NCI-H2171 (cell line): ENCODE data around the gene MAP4K5.
A peak's percentile ranks its signal among the peaks of the same experiment; 100 is the strongest.

ENCODE experiments used
- DNase-seq: peaks from one replicate; lab custom pipeline; 2025; lab: John Stamatoyannopoulos, UW

Gene MAP4K5

GRCh38 chr14:50476134-50476533 is 56.2 kb downstream of the MAP4K5 start:
- no peak for DNase-seq

- DNase-seq: no peak
These were observed 56.9 kb downstream of the MAP4K5 start for GRCh38 chr14:50475460-50475859.

GRCh38 chr14:50471838-50472465 is 60.4 kb downstream of the MAP4K5 start:
- DNase-seq: no peak

GRCh38 chr14:50469982-50470381 is 62.4 kb downstream of the MAP4K5 start:
- no peak for DNase-seq

- no peak for DNase-seq
These were observed 70.3 kb downstream of the MAP4K5 start for GRCh38 chr14:50462111-50462510.

- no peak for DNase-seq
These were observed 78.5 kb downstream of the MAP4K5 start for GRCh38 chr14:50453869-50454268.

- DNase-seq: no peak
These were observed 79.2 kb downstream of the MAP4K5 start for GRCh38 chr14:50452979-50453705.

- peak; percentile 77 for DNase-seq
These were observed 80.1 kb downstream of the MAP4K5 start for GRCh38 chr14:50452296-50452695.

- no peak for DNase-seq
These were observed 80.5 kb downstream of the MAP4K5 start for GRCh38 chr14:50451854-50452253.

- no peak for DNase-seq
These were observed 84.9 kb downstream of the MAP4K5 start for GRCh38 chr14:50447461-50447860.

- no peak for DNase-seq
These were observed 97.8 kb downstream of the MAP4K5 start for GRCh38 chr14:50434528-50434927.

- no peak for DNase-seq
These were observed 100.2 kb downstream of the MAP4K5 start for GRCh38 chr14:50432131-50432530.

GRCh38 chr14:50425816-50426215 is 106.6 kb downstream of the MAP4K5 start:
- no peak for DNase-seq

- DNase-seq: no peak
These were observed 107.3 kb downstream of the MAP4K5 start for GRCh38 chr14:50425105-50425504.

- no peak for DNase-seq
These were observed 108.8 kb downstream of the MAP4K5 start for GRCh38 chr14:50423529-50423928.

- DNase-seq: no peak
These were observed 110.9 kb downstream of the MAP4K5 start for GRCh38 chr14:50421499-50421898.

GRCh38 chr14:50417853-50418252 is 114.5 kb downstream of the MAP4K5 start:
- DNase-seq: no peak

- no peak for DNase-seq
These were observed 121.4 kb downstream of the MAP4K5 start for GRCh38 chr14:50410921-50411320.

GRCh38 chr14:50410071-50410470 is 122.3 kb downstream of the MAP4K5 start:
- DNase-seq: no peak

- DNase-seq: no peak
These were observed 125.1 kb downstream of the MAP4K5 start for GRCh38 chr14:50407111-50407812.

- DNase-seq: peak; percentile 57
These were observed 128.9 kb downstream of the MAP4K5 start for GRCh38 chr14:50403419-50403818.

- DNase-seq: no peak
These were observed 129.4 kb downstream of the MAP4K5 start for GRCh38 chr14:50402965-50403364.

GRCh38 chr14:50400461-50400860 is 131.9 kb downstream of the MAP4K5 start:
- no peak for DNase-seq
